Stimulated activated CD8-positive, alpha-beta memory T cell treated with anti-CD3 and anti-CD28 coated beads, Interleukin-12 subunit alpha, Interleukin-12 subunit beta, amount 100 ng/mL, for 1 hour (primary cell): ENCODE results near the gene C9orf50.
"Not testable (repeated sequence)": the region's sequence is repeated elsewhere in the genome, so short reads cannot be mapped to it uniquely, and the experiment has no call there.

Experiments used
- DNase-seq: peaks from one replicate; pipeline ENCODE4 v3.0.0-alpha.2; 2020; ENCODE audit warnings: low read depth

C9orf50 gene, protein sequence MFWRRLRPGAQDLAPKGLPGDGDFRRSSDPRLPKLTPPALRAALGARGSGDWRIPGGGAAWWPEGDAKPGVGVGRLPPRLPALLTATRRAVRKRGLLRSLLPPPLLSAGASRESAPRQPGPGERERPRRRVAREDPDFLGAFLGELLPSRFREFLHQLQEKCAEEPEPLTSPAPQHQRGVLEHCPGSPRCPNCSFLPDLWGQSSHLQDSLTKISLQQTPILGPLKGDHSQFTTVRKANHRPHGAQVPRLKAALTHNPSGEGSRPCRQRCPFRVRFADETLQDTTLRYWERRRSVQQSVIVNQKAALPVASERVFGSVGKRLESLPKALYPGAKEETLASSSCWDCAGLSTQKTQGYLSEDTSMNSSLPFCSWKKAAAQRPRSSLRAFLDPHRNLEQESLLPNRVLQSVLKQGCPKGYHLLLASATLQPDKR

DNA sequence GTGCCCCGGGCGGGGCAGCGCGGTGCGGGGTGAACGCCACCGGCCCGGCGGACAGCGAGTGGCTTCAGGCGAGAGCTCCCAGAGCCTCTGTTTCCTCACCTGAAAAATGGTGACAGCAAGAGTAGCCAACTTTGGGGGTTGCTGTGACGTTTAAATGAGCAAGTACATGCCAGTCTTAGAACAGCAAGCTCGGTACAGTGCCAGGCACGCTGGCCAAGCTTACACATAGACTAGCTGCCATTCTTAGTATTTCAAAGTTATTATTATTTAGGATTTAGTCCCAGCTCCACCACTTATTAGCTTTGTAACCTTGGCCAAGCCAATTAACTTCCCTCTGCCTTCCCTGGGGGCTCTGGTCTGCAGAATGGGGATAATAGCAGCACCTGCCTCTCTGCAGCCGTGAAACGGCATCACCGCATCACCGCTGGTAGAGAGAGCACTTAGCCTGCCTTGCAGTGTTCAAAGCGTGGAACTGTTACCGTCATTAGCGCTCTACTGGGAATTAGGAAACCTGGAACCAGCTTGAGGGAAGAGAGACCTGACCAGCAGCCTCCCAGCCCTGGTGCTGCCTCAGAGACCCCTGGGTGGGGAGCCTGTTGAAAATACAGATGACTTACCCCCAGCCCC is at the start of gene C9orf50:
TSS of gene C9orf50 (minus strand) at position 433 of the 627 bp plus-strand sequence. CDS start 527 bp downstream, outside the sequence.
- no peak for DNase-seq

DNA sequence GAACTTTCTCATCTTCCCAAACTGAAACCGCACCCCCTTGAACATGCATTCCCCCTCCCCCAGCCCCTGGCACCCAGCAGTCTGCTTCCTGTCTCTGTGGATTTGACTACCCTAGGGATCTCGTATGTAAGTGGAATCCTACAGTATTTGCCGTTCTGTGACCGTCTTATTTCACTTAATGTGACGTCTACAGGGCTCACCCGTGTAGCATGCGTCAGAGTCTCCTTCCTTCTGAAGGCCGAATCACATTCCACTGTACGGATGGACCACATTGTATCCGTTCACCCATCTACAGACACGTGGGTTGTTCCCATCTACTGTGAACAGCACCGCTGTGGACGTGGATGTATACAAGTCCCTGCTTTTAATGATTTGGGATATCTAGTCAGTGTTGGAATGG is 49.0 kb upstream of the C9orf50 start:
- no peak for DNase-seq

DNA sequence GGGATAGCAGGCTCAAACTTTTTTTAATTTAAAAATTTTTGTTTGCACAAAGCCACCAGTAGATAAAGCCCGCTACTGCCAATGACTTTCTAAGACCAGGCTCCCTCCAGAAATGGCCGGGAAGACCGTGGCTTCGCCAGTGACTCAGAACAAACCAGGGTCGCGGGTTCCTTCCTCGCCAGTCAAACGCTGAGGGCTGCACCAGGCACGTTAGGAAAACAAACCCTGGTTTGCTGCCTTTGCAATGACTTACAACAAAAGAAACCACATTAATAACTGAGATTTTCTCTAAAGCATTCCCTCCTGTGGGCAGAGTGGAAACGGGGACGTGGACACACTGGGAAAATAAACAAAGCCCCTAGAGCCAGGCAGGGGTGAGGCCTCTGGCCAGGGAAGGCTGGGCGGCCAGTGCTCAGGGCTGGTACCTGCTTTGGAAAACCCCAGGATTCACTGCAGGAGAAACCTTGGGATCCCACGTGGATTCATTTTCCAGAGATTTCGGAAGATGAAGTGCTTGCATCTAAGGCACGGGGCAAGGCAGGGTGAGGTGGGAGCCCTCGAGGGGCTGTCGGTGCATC is 48.3 kb upstream of the C9orf50 start:
- DNase-seq = no peak

DNA sequence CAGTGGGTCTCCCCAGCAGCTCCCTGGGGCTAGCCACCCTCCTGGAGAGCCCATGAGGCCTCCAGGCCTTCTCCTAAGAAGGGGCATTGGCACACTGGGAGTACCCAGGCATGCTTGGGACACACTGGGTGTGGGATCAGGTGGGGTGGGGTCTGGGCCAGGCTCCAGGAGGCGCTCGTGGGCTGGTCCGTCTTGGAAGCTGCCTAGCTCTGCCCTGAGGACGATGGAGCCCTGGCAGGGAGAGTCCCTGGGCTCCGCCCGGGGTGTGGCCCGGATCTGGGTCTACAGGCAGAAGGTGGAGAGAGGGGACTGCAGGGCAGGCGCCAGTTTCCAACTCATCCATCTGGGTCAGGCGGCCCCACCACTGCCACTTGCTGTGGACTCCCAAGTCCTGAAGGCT is 46.9 kb upstream of the C9orf50 start:
- no peak for DNase-seq

DNA sequence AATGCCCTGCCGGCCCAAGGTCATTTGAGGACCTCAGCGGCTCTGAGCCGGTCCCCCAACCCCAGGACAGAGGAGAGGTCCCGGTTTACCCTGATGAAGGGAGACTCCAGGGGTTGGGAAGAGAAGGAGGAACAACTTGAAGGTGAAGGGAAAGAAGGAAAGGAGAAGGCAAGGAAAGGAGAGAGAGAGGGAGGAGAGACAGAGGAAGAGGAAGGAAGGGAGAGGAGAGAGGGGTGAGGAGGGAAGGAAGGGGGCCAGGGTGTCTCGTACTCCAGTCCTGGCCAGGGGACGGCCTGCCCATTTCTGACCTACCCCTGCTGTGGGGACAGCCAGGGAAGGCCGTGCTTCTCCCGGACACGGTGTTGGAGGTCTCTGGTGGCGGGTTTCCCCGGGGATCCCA is 46.5 kb upstream of the C9orf50 start:
- no peak for DNase-seq

DNA sequence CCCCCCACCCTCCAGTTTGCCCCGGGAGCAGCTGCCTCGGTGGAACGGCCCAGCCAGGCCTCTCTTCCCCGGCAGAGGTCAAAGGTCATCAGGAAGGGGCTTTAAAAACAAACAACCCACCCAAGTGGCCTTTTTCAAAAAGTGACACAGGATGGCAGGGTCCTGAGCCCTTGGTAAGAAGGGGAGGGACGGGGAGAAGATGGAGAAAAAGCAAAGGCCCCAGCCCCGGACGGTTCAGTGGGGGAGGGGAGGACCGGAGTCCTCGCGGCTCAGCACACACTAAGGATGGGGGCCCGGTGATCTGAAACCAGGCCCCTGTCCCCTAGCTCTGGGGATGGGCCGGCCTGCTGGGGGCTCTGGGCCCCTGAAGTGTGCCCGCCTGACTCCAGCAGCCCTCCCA is 45.7 kb upstream of the C9orf50 start:
- DNase-seq = no peak

DNA sequence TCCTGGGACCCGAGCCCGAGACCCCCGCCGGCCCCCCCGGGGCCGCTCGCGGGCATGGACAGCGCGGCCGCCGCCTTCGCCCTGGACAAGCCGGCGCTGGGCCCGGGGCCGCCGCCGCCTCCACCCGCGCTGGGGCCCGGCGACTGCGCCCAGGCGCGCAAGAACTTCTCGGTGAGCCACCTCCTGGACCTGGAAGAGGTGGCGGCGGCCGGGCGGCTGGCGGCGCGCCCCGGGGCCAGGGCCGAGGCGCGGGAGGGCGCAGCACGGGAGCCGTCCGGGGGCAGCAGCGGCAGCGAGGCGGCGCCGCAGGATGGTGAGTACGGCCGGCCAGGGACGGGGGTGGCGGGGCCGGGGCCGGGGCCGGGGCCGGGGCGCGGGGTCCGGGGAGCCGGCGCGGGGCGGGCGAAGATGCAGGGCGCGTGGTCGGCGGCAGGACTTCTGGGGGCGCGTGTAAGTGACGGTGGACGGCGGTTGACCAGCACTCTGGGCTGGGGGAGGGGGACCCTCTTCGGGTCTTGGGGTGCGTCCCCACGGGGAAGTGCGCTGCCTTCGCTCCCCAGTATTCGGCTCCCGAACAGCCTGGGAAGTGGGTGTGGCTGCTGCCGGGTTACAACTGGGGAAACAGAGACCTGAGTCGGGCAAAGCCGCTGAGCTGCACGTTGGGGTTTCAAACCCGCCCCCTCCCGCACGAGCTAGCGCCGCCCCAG is 45.1 kb upstream of the C9orf50 start:
- no peak for DNase-seq

DNA sequence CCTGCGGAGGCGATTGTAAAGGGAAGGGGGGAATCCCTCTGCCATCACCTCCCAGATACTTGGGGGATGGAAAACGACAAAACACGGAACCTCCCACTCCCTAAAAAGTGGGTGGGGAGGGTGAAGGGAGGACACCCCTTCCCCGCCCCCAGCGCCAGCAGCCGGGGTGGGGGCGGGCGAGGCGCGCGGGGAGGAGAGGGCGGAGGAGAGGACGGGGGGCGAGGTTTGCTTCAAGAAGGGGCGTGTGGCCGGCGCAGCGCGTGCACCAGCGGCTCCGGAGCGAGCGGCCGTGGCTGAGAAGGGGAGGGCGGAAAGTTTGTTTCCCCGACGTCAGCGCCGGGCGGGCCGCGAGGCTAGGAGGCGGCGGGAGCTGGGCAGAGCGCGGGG is 44.5 kb upstream of the C9orf50 start, which contains the start of gene PRRX2:
TSS of gene PRRX2 (plus strand) at position 259 of the 387 bp plus-strand sequence. CDS start 221 bp downstream, outside the sequence.
- no peak for DNase-seq

DNA sequence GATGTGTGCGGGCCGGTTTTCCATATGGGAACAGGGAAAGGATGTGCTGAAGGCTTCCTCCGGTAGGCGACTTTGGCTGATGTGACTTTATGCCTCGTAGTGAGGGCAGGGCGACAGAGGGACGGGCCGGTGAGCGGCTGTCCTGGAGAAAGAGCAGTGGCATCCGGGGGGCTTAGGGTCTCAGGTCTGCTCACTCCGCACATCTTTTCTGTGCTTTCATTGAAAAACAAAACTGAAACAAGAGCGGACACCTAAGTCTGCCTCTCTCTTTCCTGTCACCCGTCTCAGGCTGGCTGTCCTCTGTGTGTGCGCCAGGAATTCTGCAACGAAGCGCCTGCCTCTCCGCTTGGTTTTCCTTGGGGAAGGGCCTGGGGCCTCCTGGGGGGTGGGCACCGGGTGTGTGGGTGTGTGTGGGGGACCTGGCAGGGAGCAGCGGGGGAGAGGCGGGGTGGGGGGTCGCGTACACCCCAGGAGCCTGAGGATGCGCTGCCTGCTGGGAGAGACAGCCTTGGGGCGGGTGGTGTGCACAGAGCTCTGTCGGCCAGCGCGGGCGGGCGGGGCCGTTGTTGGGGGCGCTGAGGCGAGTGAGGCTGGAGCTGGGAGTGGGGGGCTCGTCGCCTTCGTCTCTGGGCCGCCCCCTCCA is 44.0 kb upstream of the C9orf50 start:
- no peak for DNase-seq

DNA sequence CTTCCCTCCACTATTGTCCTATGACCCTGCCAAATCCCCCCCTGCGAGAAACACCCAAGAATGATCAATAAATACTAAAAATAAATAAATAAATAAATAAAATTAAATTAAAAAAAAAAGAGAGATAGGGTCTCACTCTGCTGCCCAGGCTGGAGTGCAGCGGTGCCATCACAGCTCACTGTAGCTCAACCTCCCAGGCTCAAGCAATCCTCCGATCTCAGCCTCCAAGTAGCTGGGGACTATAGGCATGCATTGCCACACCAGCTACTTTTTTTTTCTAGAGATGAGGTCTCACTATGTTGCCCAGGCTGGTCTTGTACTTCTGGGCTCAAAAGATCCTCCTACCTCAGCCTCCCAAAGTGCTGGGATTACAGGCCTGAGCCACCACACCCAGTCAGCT is 41.3 kb upstream of the C9orf50 start:
- DNase-seq = not testable (repeated sequence)

DNA sequence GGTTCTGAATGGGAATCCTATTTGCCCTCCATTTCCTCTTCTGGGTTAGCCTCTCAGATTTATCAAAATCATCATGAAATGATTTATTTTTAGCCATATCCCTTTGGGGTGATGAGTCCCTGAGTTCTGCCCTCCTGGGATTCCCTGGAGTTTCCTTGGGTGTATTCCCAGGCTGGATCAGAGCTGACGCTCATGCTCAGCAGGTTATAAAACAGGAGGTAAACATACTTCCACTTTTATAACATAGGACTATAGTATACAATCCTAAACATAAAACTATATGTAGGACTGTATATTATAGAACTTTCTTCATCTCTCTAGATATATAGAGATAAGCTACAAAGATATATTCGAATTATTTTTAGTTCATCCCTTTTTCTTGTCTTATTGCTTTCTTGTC is 40.1 kb upstream of the C9orf50 start:
- no peak for DNase-seq

DNA sequence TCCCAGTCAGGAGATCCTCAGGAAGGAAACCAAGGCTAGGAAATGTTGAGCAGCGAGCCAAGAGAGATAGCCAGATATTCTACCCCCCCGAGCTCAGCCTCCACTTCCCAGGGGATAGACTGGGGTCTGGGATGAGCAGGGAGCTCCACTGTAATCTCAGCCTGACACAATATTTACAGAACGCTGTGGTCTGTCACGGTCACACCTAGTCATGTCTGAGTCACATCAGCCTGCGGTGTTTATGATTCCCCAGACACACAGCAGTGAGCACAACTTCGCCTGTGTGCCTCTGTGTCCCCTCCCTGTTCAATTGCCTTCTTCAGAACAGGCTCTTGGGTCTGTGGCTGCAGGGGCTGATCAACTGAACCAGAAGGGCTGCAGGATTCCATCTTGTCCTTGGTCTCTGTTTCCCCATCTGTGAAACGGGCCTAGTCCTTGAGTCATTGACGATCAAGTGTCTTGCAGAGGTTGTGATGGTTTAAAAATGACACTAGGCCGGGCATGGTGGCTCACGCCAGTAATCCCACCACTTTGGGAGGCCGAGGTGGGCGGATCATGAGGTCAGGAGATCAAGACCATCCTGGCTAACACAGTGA is 36.0 kb upstream of the C9orf50 start:
- no peak for DNase-seq

DNA sequence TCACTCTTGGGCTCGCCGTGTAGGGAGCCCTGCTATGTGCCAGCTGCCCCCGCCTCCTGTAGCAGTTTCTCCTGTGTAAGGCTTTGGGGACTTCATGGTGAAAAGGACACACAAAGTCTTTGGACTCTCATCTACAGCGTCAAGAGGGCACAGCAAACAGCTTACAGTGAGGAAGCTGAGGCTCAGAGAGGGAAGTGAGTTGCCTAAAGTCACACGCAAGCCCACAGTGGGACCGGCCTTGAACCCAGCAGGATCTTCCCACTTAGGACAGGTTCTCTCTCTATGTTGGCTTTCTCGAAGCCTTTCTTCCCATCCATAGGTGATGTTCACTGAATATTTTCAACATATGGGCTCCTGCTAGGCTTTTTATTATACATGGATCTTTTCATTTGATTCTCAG is 34.8 kb upstream of the C9orf50 start:
- no peak for DNase-seq

DNA sequence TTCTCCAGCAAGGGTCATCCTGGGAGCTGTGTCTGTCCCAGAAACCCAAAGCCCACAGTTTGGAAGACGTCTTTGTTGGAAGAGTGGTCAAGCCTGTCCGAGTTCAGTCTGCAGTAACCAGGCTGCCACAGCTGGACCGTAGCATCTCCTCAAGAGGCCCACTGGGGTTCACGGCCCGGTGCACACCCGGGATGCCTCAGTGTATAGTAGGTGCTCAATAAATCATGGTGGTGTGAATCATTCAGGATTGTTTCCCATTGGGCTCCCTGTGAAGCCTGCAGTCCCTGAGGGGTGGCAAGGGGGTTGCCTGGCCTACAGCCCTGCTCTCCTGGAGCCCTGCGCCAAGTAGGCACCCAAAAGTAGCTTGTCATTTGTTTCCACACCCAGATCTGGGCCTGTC is 34.3 kb upstream of the C9orf50 start:
- no peak for DNase-seq

DNA sequence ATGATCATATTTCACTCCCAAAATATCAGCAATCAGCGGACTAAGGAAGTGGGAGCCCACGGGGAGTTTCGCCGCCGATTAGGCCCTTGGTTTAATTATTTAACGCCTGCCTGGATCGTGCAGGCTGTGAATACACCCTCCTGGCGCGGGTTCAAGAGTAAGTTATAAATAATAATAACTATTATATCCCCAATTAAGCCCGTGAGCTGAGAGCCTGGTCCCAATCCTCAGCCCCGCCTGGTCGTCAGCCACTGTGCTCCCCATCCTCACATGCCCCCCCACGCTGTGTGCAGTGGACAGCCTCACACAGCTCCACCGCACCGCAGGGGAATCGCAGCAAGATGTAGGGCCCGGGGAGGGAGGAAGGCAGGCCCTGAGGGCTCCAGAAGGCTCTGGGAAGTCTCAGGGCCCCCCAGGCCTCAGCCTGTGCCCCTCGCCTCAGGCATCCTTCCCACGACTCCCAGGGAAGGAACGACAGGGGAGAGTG is 33.7 kb upstream of the C9orf50 start:
- no peak for DNase-seq

DNA sequence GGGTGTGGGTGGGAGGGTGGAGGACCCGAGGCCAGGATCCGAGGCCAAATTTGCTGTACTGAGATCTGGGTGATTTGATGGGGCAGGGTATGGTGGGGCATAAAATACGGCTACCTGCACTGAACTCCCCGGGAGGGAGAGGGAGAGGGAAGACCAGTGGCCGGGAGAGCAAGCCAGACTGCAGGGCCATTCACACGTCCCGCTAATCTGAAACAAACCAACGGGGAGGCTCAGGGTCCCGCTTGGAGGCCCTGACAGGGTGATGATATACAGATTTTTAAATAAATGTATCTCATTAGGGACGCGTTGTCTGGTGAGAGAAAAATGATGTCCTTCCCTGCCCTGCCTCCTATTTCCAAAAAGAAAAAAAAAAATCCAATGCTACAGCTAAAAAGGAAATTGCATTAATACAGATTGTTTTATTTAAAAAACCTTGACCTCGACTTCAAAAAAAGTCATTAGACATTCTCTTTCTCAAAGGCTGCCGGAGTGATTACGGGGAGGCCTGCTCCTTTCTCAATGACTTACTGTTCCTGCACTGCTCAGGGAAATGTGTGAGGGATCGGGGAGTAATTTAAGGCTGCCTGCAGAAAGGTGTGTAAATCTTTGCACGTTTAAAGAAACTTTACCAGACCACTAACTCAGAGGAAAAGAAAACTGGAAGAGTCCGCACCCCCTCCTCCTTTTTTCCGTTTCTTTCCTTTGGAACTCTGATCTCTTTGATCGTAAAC is 33.1 kb upstream of the C9orf50 start:
- DNase-seq = no peak

DNA sequence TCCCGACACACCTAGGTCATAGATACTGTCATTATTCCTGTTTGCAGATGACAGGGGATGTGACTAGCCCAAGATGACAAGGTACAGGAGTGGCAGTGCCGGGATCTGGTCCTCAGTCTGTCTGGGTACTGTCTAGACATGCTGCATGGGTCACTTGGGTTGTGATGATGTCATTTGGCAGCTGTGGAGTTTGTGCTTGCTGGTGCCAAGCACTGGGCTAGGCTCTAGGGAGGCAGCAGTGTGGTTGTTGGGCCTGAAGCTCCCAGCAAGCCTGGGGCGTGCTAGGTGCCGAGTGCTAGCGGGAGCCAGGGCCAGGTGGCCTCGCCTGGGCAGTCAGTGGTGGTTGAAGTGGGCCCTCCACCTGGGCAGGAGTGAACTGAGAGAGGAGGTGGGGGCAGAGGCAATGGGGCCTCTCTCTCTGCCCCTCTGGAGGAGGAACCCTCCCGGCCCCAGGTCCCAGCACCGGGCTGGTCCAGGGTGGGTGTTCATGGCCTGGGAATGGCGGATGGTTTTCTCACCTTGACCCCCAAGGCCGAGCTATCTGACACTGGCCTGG is 29.9 kb upstream of the C9orf50 start:
- DNase-seq = no peak

DNA sequence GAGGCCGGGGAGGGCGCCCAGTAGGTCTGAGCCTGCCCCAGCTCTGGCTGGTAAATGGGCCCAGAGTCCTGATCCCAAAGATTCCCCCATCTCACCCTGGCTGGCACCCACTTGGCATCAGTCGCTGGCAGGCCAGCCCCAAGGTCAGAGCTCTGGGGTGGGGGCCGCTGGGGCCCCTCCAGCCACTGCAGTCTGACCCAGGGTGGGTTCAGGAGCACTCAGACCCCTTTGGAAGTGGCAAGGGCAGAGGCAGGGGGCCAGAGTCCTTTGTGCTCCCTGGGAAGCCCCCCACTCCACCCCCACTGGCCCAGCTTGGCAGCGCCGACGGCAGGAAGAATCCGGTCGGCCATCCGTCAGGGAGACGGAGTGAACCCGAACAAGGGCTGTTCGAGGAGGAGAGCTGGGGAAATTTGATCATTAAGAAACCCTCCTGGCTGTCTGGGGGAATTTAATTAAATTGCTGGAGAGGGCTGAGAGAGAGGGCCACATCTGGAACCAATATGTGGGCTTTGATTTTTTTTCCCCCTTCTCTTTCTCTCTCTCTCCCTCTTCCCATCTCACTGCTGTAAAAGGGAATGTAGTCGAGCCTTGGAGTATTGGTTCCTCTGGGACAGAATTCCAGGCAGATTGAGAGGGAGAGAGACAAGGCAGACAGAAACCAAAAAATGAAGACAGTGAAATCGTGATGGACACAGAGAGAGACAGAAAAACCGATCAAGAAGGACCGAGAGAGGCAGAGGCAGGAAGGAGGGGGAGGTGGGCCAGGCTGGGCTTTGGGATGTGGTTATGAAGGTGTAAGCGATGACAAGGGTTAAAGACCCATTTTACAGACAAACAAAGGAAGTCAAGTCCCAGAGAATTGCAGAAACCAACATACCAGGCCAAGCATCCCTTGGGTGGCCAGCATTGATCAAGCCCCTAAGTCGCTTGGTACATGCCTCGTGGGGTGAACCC is 29.1 kb upstream of the C9orf50 start:
- DNase-seq = no peak

DNA sequence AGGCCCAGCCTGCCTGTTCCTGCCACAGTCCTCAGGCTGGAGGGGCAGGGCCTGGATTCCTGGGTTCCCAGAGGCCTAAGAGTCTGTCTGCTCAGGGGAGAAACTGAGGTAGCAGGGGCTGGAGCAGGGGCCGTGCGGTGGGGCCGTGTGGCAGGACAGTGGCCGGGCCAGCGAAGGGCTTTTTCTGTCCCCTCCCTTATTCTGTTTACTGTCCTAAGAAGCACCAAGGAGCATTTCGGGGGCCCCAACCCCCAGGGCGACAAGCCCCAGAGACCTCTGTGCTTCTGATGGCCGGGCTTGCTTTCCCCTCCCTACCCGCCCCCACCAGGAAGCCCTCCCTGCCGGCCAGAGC is 27.8 kb upstream of the C9orf50 start:
- DNase-seq = no peak
